ENCODE data around the gene PPP1R13B. TPM values are rescaled to one million over a fixed set of nuclear protein-coding genes. Genes with fewer than 3 reads are reported as not detected.
"Not testable (repeated sequence)": the region's sequence is repeated elsewhere in the genome, so short reads cannot be mapped to it uniquely, and the experiment has no call there.

The PPP1R13B gene
- total RNA-seq, 1 donor from 2014 or later: 14.1 TPM

- DNase-seq: no peak
Measured at GRCh38 chr14:103832046-103832445, 15.3 kb downstream of the PPP1R13B start.

GRCh38 chr14:103830511-103831270 is 16.7 kb downstream of the PPP1R13B start:
- no peak for DNase-seq

GRCh38 chr14:103828315-103828967 is 18.9 kb downstream of the PPP1R13B start:
- no peak for DNase-seq

GRCh38 chr14:103825101-103825500 is 22.3 kb downstream of the PPP1R13B start:
- no peak for DNase-seq

GRCh38 chr14:103820908-103821307 is 26.5 kb downstream of the PPP1R13B start:
- no peak for DNase-seq

GRCh38 chr14:103820382-103820781 is 27.0 kb downstream of the PPP1R13B start:
- DNase-seq: no peak

- DNase-seq: peak; percentile 46
Measured at GRCh38 chr14:103819503-103820307, 27.7 kb downstream of the PPP1R13B start.

GRCh38 chr14:103818870-103819269 is 28.5 kb downstream of the PPP1R13B start:
- DNase-seq: no peak

- DNase-seq: no peak
Measured at GRCh38 chr14:103818422-103818821, 29.0 kb downstream of the PPP1R13B start.

- DNase-seq: no peak
Measured at GRCh38 chr14:103817595-103817994, 29.8 kb downstream of the PPP1R13B start.

GRCh38 chr14:103816991-103817390 is 30.4 kb downstream of the PPP1R13B start:
- no peak for DNase-seq

- no peak for DNase-seq
Measured at GRCh38 chr14:103815253-103815652, 32.1 kb downstream of the PPP1R13B start.

- DNase-seq: no peak
Measured at GRCh38 chr14:103811189-103811588, 36.2 kb downstream of the PPP1R13B start.

GRCh38 chr14:103808403-103809001 is 38.9 kb downstream of the PPP1R13B start:
- DNase-seq: peak; percentile 91

GRCh38 chr14:103806805-103807204 is 40.6 kb downstream of the PPP1R13B start:
- DNase-seq: no peak

GRCh38 chr14:103805708-103806107 is 41.7 kb downstream of the PPP1R13B start:
- no peak for DNase-seq

- DNase-seq: no peak
Measured at GRCh38 chr14:103803661-103804060, 43.7 kb downstream of the PPP1R13B start.

- DNase-seq: peak; percentile 35
Measured at GRCh38 chr14:103802356-103802755, 45.0 kb downstream of the PPP1R13B start.

- DNase-seq: no peak
Measured at GRCh38 chr14:103801459-103801858, 45.9 kb downstream of the PPP1R13B start.

- DNase-seq: not testable (repeated sequence)
Measured at GRCh38 chr14:103793192-103793591, 54.2 kb downstream of the PPP1R13B start.

GRCh38 chr14:103788086-103788485 is 59.3 kb downstream of the PPP1R13B start:
- DNase-seq: no peak

- DNase-seq: no peak
Measured at GRCh38 chr14:103782376-103782775, 65.0 kb downstream of the PPP1R13B start.

All from tongue (tissue), 2 donors.